ENCODE measurements around the gene TIMP4. TPM values are rescaled to one million over a fixed set of nuclear protein-coding genes. Genes with fewer than 3 reads are reported as not detected.

The TIMP4 gene
- total RNA-seq, 2 experiments from 2014 or later = not detected

DNA sequence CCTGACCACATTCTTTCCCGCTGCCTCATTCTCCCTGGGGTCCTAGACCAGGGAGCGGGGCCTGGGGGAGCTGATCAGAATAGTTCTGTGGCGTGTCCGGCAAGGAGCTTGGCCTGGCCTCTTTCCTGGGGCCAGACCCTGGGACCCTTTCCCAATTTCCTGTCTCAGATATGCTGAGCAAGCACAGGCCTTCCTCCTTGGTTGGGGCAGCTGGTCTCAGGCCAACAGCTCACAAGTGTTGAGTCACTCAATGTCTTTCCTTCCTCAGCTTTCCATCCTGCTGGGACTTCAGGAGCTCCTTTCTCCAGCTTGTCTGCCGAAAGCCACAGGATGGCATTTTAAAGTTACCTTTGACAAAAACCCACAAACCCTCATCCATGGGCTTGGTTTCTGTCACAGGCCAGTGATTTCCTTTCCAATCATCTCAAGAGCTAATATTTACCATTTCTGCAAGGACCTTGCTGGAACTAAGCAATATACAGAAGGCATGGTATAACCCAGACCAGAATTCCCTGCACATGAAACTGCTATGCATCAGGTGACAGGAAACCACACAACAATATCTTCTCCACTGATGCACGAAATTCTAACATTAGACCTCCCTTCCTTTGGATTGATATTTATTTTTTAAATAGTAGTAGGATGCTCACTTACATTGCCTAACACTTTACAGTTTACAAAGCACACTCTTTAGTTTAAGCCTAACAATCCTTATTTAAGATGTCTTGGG, 19.5 kb upstream of the TIMP4 start:
- peaks cover 7% of the 10 kb centered on the region for H3K4me1 Mint-ChIP-seq

DNA sequence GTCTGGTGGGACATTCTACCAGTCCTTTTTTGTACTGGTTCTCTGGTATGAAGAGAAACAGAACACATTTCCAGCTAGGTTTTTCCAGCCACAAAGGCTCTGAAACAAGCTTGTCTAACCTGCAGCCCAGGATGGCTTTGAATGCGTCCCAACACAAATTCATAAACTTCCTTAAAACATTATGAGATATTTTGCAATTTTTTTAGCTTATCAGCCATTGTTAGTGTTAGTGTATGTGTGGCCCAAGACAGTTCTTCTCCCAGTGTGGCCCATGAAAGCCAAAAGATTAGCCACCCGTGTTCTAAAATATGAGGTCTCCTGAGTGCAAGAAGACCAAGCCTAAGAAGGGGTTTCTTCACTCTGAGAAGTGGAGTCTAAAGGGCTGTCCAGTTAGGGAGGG, 18.4 kb upstream of the TIMP4 start:
- Mint-ChIP-seq H3K27ac (no peak overlapping the region), H3K27me3 (no peaks in the 10 kb centered on the region), H3K4me1 (peaks cover 7% of the 10 kb centered on the region), H3K36me3 (peaks cover 5% of the 10 kb centered on the region), H3K4me3 (no peak overlapping the region), H3K9me3 (peaks cover 14% of the 10 kb centered on the region)
- no peak for DNase-seq

More for the DNA sequence above, 19.5 kb upstream of the TIMP4 start:
- H3K27ac Mint-ChIP-seq = no peak overlapping the region
- DNase-seq = no peak
- no peak overlapping the region for H3K4me3 Mint-ChIP-seq
- no peaks in the 10 kb centered on the region for H3K27me3 Mint-ChIP-seq
- peaks cover 3% of the 10 kb centered on the region for H3K36me3 Mint-ChIP-seq
- peaks cover 7% of the 10 kb centered on the region for H3K9me3 Mint-ChIP-seq

GRCh38 chr3:12175844-12176453, 17.2 kb upstream of the TIMP4 start:
- peak; percentile 18 for DNase-seq
- H3K9me3 Mint-ChIP-seq = peaks cover 15% of the 10 kb centered on the region
- peaks cover 7% of the 10 kb centered on the region for H3K4me1 Mint-ChIP-seq
- no peak overlapping the region for H3K27ac Mint-ChIP-seq
- no peak overlapping the region for H3K4me3 Mint-ChIP-seq
- H3K36me3 Mint-ChIP-seq = peaks cover 6% of the 10 kb centered on the region
- H3K27me3 Mint-ChIP-seq = no peaks in the 10 kb centered on the region

GRCh38 chr3:12175137-12175593, 16.5 kb upstream of the TIMP4 start:
- Mint-ChIP-seq H3K36me3 (peaks cover 6% of the 10 kb centered on the region), H3K27ac (no peak overlapping the region)

DNA sequence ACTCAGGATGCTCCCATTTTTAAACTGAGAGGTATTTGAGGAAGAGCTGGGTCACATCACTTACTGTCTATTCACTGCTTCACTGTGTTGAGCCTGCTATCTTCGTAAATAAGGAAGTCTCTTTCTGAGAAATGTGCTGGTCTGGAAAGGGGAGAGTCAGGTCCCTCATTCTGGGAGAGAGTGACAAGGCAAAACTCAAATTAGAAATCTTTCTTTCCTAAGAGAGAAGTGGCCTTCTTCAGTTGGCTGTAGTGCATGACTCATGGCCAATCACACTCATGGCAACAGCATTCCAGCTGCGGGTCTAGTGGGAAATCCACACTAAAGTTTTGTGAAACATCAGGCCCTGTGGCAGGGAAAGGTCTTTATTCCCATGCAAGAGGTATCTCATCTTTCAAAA, 11.5 kb upstream of the TIMP4 start:
- Mint-ChIP-seq H3K9me3 (peaks cover 15% of the 10 kb centered on the region), H3K27ac (no peak overlapping the region), H3K4me3 (no peak overlapping the region), H3K36me3 (peaks cover 6% of the 10 kb centered on the region), H3K27me3 (peaks cover 4% of the 10 kb centered on the region), H3K4me1 (no peaks in the 10 kb centered on the region)
- DNase-seq = no peak

More at GRCh38 chr3:12175137-12175593, 16.5 kb upstream of the TIMP4 start:
- Mint-ChIP-seq H3K4me3 (no peak overlapping the region), H3K27me3 (no peaks in the 10 kb centered on the region), H3K9me3 (peaks cover 15% of the 10 kb centered on the region), H3K4me1 (peaks cover 7% of the 10 kb centered on the region)
- no peak for DNase-seq

- Mint-ChIP-seq H3K9me3 (no peaks in the 10 kb centered on the region), H3K4me1 (no peaks in the 10 kb centered on the region), H3K27me3 (peaks cover 4% of the 10 kb centered on the region), H3K36me3 (no peaks in the 10 kb centered on the region), H3K4me3 (no peak overlapping the region), H3K27ac (no peak overlapping the region)
- DNase-seq = no peak
Measured at GRCh38 chr3:12165909-12166308, 7.2 kb upstream of the TIMP4 start.

DNA sequence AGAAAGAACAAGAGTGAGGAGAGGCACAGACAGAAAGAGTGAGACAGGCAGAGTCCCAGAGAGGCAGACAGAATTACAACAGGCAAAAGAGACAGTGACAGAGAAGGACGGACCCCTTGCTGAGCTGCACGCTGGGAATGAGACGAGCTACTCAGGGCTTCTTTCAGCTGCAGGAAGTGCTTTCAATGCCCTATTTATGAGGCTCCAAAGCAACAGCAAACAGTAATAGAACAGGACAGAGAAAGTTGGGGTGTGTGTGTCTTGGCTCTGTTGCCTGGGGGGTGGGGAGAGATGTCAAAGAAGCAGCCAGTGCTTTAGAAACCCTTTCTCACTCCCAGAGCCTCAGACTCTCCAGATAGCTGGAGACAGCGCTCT, 502 bp upstream of the TIMP4 start:
- DNase-seq = no peak
- Mint-ChIP-seq H3K27me3 (peaks cover 28% of the 10 kb centered on the region), H3K4me3 (no peak overlapping the region)

GRCh38 chr3:12157026-12157425, 1.7 kb downstream of the TIMP4 start:
- Mint-ChIP-seq H3K36me3 (peaks cover 2% of the 10 kb centered on the region), H3K27me3 (peaks cover 28% of the 10 kb centered on the region), H3K4me1 (peaks cover 15% of the 10 kb centered on the region), H3K4me3 (no peak overlapping the region), H3K27ac (no peak overlapping the region), H3K9me3 (no peaks in the 10 kb centered on the region)
- DNase-seq = no peak

More for the DNA sequence above, 502 bp upstream of the TIMP4 start:
- Mint-ChIP-seq H3K9me3 (no peaks in the 10 kb centered on the region), H3K36me3 (peaks cover 2% of the 10 kb centered on the region), H3K4me1 (peaks cover 12% of the 10 kb centered on the region), H3K27ac (no peak overlapping the region)

DNA sequence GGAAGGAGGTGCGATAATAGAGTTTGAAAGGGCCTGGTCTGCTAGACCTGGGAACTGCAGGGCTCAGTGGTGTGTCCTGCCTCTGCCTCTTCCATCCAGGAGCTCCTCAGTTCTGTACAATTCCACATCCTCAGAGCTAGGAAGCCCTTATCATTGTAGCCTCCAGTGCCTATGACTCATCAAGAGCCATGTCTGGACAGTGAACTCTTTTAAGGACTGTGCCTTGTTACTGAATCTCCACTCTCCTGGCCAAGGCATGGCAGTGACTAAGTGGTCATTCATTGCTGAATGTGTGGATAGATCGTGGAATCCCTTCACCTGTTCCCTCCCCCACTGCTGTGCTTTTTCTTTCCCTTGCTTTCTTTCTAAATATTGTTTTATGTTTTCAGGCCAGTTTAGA, 2.9 kb downstream of the TIMP4 start:
- peaks cover 2% of the 10 kb centered on the region for H3K36me3 Mint-ChIP-seq
- H3K4me1 Mint-ChIP-seq = peaks cover 15% of the 10 kb centered on the region
- no peaks in the 10 kb centered on the region for H3K9me3 Mint-ChIP-seq
- no peak for DNase-seq
- no peak overlapping the region for H3K4me3 Mint-ChIP-seq
- H3K27me3 Mint-ChIP-seq = peaks cover 28% of the 10 kb centered on the region
- H3K27ac Mint-ChIP-seq = no peak overlapping the region

GRCh38 chr3:12155264-12155663, 3.4 kb downstream of the TIMP4 start:
- Mint-ChIP-seq H3K4me1 (peaks cover 15% of the 10 kb centered on the region), H3K36me3 (peaks cover 2% of the 10 kb centered on the region), H3K27me3 (peaks cover 28% of the 10 kb centered on the region), H3K9me3 (no peaks in the 10 kb centered on the region), H3K4me3 (no peak overlapping the region), H3K27ac (no peak overlapping the region)
- DNase-seq = no peak

GRCh38 chr3:12154151-12154550, 4.6 kb downstream of the TIMP4 start:
- H3K9me3 Mint-ChIP-seq = no peaks in the 10 kb centered on the region
- H3K4me3 Mint-ChIP-seq = no peak overlapping the region
- H3K27ac Mint-ChIP-seq = no peak overlapping the region
- peaks cover 14% of the 10 kb centered on the region for H3K4me1 Mint-ChIP-seq
- H3K36me3 Mint-ChIP-seq = peaks cover 2% of the 10 kb centered on the region
- DNase-seq = no peak
- peaks cover 23% of the 10 kb centered on the region for H3K27me3 Mint-ChIP-seq

GRCh38 chr3:12150112-12150511, 8.6 kb downstream of the TIMP4 start:
- no peaks in the 10 kb centered on the region for H3K36me3 Mint-ChIP-seq

GRCh38 chr3:12149029-12149428, 9.7 kb downstream of the TIMP4 start:
- Mint-ChIP-seq H3K27ac (no peak overlapping the region), H3K4me1 (peaks cover 1% of the 10 kb centered on the region), H3K4me3 (no peak overlapping the region), H3K27me3 (no peaks in the 10 kb centered on the region), H3K9me3 (no peaks in the 10 kb centered on the region), H3K36me3 (no peaks in the 10 kb centered on the region)
- no peak for DNase-seq

More at GRCh38 chr3:12150112-12150511, 8.6 kb downstream of the TIMP4 start:
- no peak overlapping the region for H3K27ac Mint-ChIP-seq
- no peaks in the 10 kb centered on the region for H3K27me3 Mint-ChIP-seq
- H3K4me1 Mint-ChIP-seq = peaks cover 8% of the 10 kb centered on the region
- no peaks in the 10 kb centered on the region for H3K9me3 Mint-ChIP-seq
- DNase-seq = no peak
- no peak overlapping the region for H3K4me3 Mint-ChIP-seq

- H3K27me3 Mint-ChIP-seq = no peaks in the 10 kb centered on the region
- H3K27ac Mint-ChIP-seq = no peak overlapping the region
- DNase-seq = no peak
- no peak overlapping the region for H3K4me3 Mint-ChIP-seq
- no peaks in the 10 kb centered on the region for H3K36me3 Mint-ChIP-seq
- no peaks in the 10 kb centered on the region for H3K4me1 Mint-ChIP-seq
- no peaks in the 10 kb centered on the region for H3K9me3 Mint-ChIP-seq
Measured at GRCh38 chr3:12148183-12148940, 10.3 kb downstream of the TIMP4 start.

DNA sequence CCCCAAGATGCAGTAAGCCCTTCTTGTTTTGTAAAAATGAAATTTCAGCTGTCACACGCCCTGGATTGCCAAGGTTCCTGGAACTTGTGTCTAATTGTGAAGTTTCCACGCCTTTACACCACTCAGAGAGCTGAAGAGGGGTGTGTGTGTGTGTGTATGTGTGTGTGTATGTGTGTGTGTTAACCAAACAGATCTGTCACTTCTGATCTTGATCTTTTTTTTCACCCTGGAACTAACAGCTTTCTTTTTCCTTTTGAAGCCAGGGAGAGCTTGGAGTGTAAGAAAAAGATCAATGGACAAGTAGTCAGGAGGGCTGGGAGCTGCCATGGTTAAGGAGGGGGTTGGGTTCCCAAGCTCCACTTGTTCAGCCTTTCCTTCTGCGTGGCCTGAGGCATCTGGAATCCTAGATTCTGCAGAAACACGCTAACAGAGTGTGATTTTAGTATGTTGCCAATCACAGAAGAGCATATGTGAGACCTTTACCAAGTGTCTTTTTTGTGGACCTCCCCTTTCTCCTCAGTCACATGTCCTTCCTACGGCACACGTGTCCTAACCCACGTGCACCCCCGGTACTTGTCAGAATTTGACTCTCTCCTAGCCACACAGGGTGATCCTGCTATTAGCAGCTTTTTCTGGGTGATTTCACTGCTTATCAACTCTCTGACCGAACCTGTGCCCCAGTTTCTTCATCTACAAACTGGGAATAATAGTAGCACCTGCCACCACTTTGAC, 11.5 kb downstream of the TIMP4 start:
- Mint-ChIP-seq H3K27ac (no peak overlapping the region), H3K9me3 (no peaks in the 10 kb centered on the region), H3K4me3 (no peak overlapping the region), H3K27me3 (no peaks in the 10 kb centered on the region), H3K4me1 (no peaks in the 10 kb centered on the region), H3K36me3 (no peaks in the 10 kb centered on the region)
- no peak for DNase-seq

All from activated naive CD8-positive, alpha-beta T cell treated with anti-CD3 and anti-CD28 coated beads for 36 hours (primary cell).